HG03135 (cell line): ENCODE measurements around the gene RPH3AL.

Experiments used
- ATAC-seq: cut with Tn5 transposase; IDR thresholded peaks from one replicate; pipeline ENCODE4 v1.9.1; 2021; ENCODE audit warnings: mild to moderate bottlenecking, moderate library complexity; ENCODE audit not compliant: unreplicated experiment

RPH3AL gene, protein sequence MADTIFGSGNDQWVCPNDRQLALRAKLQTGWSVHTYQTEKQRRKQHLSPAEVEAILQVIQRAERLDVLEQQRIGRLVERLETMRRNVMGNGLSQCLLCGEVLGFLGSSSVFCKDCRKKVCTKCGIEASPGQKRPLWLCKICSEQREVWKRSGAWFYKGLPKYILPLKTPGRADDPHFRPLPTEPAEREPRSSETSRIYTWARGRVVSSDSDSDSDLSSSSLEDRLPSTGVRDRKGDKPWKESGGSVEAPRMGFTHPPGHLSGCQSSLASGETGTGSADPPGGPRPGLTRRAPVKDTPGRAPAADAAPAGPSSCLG

DNA sequence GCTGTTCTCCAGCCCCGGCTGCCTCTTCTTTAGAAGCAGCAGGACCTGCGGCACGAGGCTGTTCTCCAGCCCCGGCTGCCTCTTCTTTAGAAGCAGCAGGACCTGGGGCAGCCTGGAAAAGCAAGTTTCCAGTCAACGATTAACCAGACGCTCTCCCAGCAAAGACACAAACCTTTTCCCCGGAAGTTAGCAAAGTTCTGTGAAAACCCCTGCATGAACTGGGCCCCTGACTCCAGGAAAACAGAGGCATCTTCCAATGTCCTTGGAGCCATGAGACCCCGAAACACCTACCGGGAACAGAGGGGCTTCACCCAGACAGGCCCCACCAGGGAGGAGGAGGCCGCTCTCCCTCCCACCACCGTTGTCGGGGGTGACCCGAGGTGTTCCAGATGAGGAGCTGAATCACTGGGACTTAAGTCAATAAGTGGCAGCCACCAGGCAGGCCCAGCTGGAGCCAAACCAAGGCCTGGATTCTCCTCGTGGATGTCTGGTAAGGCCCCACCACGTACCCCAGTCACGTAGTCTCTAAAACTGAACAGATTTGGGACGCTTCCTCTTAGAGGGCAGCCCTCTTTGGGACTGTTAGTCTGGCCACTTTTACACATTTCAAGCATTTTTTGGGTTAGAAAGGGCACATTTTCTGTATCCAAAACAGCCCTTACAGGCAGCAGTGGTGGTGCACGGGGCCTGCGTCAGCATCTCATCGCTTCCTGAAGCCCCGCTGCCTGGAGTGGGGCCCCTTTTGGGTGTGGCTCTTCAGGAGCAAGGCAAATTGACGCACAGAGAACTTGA lies at the start of gene RPH3AL:
TSS of gene RPH3AL (minus strand) at position 387 of the 792 bp plus-strand sequence. CDS start 25,264 bp downstream, outside the sequence.
- ATAC-seq: no peak

DNA sequence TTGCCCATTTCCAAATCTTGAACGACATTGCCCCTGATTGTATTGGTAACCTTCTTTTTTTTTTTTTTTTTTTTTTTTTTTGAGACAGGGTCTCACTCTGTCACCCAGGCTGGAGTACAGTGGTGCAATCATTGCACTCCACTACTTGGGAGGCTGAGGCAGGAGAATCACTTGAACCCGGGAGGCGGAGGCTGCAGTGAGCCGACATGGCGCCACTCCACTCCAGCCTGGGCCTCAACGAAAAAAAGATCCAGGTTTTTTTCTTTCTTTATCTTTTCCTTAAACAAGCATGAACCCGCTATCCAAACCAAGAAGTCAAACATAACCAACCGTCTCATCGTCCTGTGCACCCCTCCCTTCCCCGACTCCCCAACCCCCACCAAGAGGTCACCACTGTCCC lies 47.6 kb upstream of the RPH3AL start:
- ATAC-seq: no peak

- no peak for ATAC-seq
Measured at GRCh38 chr17:396788-397187, 44.2 kb upstream of the RPH3AL start.

- no peak for ATAC-seq
Measured at GRCh38 chr17:395974-396373, 43.4 kb upstream of the RPH3AL start.

DNA sequence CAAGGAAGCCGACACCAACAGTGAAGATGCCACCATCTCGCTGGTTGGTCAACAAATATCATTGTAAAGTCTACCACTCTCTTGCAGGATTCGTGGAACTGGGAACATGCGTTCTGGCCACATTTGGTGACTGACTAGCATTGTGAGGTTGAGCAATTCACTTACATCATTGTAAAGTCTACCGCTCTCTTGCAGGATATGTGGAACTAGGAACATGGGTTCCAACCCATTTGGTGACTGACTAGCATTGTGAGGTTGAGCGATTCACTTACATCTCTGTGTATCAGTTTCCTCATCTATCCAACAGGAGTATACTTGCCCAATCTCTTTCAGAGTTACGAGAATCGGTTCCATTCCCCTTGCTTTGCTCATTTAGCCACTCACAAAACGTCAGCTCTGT lies 42.6 kb upstream of the RPH3AL start:
- ATAC-seq: no peak

- no peak for ATAC-seq
Measured at GRCh38 chr17:394718-395095, 42.1 kb upstream of the RPH3AL start.

- ATAC-seq: no peak
Measured at GRCh38 chr17:393806-394717, 41.5 kb upstream of the RPH3AL start.

DNA sequence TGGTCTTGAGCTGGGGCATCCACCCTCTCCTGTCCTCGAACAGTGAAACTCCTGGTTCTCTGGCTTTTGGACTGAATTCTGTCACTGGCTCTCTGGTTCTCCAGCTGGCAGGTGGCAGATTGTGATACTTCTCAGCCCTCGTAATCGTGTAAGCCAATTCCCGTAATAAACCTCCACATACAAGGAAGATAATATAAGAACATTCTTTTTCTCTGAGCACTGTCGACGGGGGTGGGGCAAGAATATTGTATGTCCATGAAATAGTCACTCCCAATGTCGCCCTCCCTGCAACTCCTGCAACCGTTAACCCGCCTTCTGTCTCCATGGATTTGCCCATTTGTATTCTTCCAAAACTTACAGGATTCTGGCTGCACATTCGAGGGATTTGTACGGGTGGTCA lies 39.2 kb upstream of the RPH3AL start:
- no peak for ATAC-seq

- ATAC-seq: no peak
Measured at GRCh38 chr17:390025-390424, 37.4 kb upstream of the RPH3AL start.

DNA sequence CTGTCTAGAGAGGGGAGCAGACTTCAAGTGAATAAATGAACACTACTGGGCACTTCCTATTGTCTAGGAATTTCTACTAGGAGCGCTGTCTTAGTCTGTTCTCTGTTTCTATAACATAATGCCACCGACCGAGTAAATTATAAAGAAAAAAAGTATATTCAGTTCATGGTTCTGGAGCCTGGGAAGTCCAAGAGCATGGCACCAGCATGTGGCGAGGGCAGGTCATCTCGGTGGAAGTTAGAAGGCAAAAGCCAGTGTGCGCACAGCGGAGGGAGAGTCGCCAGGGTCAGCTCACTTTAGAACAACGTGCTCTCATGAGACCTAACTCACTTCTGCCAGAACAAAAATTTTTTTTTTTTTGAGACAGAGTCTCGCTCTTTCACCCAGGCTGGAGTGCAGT lies 35.5 kb upstream of the RPH3AL start:
- ATAC-seq: no peak

- no peak for ATAC-seq
Measured at GRCh38 chr17:386141-386876, 33.7 kb upstream of the RPH3AL start.

DNA sequence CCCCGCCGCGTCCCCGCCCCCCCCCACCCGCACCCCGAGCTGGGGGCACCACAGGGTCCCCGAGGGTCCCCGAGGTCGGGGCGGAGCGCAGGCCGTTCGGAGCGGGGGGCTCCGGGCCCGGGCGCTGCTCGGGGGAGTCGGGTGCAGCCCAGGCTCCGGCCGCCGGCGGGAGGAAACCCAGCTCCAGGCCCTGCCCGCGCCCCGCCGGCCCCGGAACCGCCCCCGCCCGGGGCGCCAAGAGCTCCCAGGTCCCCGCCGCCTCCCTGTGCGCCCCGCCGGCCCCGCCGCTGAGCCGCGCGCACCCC lies 33.2 kb upstream of the RPH3AL start:
- no peak for ATAC-seq

DNA sequence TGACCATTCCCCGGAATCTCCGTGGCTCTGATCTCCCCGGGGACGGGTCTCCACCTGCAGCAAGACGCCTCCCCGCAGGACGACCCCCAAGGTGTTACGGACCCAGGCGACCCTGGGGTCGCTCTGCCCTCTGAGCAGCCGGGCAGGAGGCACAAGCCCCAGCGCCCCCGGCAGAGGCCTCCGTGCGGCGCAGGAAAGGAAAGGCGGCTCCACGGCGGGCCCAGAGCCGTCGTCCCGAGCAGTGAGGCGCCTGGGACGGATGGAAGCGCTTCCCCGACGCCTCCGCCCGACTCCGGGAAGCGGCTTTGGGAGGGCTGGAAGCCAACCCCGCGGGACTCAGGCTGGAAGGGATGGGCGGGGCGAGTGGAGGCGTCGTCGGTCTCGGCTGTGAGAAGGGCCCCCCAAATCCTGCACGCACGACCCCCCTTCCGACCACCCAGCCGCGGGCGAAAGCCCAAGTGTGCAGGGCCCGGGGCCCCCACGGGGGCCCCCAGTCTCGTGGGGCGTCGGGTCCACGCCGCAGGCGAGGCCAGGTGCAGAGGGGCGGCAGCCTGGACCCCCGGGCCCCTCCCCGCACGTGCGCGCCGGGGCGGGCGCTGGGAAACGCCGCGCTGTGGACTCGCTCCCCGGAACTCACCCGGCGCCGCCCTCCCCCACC lies 32.7 kb upstream of the RPH3AL start:
- no peak for ATAC-seq

DNA sequence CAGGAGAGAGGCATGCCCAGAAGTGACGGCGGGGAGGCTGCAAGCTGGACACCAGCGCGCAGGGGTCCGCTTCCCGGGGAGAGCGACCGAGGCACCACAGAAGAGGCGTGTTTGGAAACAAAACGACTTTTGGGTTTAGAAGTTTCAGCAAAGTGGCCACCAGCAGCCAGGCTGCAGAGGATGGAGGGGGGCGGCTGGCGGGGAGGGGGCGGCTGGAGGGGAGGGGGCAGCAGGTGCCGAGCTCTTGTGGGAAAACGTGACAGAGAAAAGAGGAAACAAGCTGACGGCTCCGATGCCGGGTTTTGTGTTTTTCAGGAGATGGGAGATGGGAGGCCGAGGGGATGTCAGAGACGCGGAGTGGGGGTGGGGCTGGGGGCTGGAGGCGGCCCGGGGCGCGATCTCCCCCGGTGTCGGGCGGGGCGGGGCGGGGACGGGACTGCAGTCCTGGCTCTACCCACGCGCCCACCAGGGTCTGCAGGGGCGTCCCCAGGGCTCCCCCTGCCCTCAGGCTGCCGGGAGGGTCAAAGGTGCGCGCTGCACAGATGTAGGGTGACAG lies 32.1 kb upstream of the RPH3AL start:
- no peak for ATAC-seq

DNA sequence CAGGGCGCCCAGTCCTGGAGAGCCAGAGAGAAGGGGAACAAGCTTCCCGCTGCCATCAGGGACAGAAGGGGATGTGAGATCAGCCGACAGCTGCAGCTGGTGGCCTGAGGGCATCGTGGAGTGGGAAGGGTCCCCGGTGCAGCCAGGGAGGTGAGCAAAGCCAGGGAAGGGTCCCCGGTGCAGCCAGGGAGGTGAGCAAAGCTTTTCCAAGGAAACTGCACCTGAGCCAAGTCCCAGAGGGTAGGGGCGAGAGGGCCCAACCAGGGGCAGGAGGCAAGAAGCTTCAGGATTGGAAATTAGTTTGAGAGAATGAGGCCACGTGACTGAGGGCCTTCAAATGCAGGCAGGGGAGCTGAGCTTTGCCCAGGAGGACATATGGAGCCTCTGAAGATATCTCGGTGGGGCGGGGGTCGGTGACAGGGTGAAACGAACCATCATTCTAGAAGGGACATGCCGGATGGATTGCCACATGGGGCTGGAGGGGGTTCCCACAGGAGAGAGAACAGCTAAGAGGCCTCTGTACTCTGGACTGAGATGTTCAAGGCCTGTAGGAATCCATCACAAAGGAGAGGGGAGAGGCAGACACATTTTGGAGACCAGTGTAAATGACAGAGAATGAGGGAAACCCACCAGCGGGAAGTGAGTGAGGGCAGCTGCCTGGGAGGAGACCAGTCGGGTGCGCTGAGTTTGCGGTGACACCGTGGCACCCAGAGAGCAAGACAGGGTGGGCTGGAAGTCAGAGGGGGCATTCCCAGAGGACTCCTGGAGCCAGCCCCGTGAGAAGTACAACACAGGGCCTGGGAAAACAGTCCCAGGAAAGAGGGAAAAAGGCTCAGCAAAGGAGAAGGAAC lies 31.4 kb upstream of the RPH3AL start:
- no peak for ATAC-seq

DNA sequence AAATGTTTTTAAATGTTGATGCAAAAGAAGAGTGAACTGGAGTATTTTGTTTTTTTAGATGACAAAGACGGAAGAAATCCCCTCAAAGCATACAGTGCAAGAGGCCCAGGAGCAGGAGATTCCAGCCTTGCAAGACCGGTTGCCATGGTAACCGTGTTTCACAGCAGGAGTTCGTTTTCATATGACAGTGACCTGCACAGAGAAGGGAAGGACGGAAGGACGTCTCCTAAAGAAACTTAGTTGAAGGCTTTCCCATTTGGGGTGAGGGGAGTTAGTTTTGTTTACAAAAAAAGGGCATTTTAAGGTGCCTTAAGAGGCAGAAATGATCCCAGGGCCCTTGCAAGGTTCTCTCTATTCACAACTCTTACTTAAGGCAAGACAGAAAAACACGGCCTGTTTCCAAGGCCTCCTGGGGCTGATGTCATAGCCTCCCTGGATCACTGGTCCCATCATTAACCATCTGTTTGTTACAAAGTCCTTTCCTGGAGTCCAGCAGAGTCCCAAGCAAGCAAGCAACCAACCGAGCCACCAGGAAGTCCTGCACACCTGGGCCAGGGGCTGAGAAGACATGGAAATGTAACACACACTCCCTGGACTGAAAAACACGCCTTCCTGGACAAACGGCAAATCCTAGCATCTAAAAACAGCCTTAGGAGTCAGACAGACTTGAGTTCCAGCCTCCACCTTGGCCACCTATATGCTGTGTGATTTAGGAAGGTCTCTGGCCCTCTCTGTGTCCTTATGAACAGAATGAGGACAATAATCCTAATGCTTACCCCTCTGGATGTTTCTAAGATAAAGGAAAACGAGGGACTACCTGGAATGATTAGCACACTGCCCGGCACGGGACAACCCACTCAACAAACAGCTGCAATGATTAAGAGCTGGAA lies 30.3 kb upstream of the RPH3AL start:
- ATAC-seq: no peak

GRCh38 chr17:381941-382643 lies 29.5 kb upstream of the RPH3AL start:
- no peak for ATAC-seq

DNA sequence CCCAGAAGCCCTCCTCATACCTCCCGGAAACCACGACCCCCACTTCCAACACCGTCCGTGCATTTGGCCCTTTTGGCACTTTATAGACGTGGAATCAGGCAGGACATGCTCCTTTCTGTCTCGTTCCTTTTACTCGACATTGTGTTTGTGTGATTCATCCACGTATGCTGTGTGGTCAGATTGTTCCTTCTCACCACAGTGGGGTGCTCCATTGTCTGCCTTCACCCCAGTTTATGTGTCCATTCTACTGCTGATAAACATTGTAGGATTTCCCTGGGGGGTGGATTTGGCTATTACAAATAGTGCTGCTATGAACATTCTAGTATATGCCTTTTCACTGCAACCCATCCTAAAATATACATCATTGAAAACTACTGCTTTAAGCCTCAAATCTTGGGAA lies 28.9 kb upstream of the RPH3AL start:
- ATAC-seq: no peak
